PC-3 (cell line): Measurements from ENCODE around the gene THUMPD3. TPM values are rescaled to one million over a fixed set of nuclear protein-coding genes. Genes with fewer than 3 reads are reported as not detected.

Experiments
- ATAC-seq: fragments of 200-7000 bp; cut with Tn5 transposase; 2 replicates; pipeline ENCODE4 v1.9.1; 2020; ENCODE audit warnings: mild to moderate bottlenecking, moderate library complexity
- BruUV-seq: library from RNA; stranded (reverse); fragments of 400-500 nt; replicated peaks from 2 replicates; lab custom pipeline; 2021; lab: Mats Ljungman, UMichigan
- CTCF ChIA-PET: fragments of 300-600 bp; sonication (Branson Sonifier 250); formaldehyde crosslinking; loops from one replicate; lab custom pipeline; 2022; ENCODE audit warnings: antibody characterized with exemption; lab: Charles Lee
- POLR2A ChIA-PET: fragments of 300-600 bp; sonication (Branson Sonifier 250); formaldehyde crosslinking; loops from one replicate; lab custom pipeline; 2022; ENCODE audit warnings: antibody characterized with exemption; ENCODE audit not compliant: unreplicated experiment; lab: Charles Lee
- DNase-seq: peaks from one replicate; pipeline ENCODE4 v3.0.0-alpha.2; 2015
- H2AFZ ChIP-seq: fragments of 300-600 bp; sonication (generic); 2 replicates; pipeline ENCODE4 v1.6.0; 2016; ENCODE audit warnings: antibody characterized with exemption, low read length
- H3F3A ChIP-seq: fragments of 300-600 bp; sonication (generic); one replicate; pipeline ENCODE4 v1.6.0; 2017; ENCODE audit warnings: antibody characterized with exemption, low read length, control low read depth, mild to moderate bottlenecking; ENCODE audit not compliant: unreplicated experiment
- H3K27ac ChIP-seq: fragments of 300-600 bp; sonication (generic); 2 replicates; pipeline ENCODE4 v1.5.1; 2016; ENCODE audit warnings: mild to moderate bottlenecking, low read length
- H3K27me3 ChIP-seq: fragments of 300-600 bp; sonication (generic); 2 replicates; pipeline ENCODE4 v1.6.1; 2016; ENCODE audit warnings: low read length, mixed read lengths
- H3K36me3 ChIP-seq: fragments of 300-600 bp; sonication (generic); 2 replicates; pipeline ENCODE4 v1.6.1; 2016; ENCODE audit warnings: low read depth, mixed run types, low read length, mixed read lengths
- H3K4me1 ChIP-seq: fragments of 300-600 bp; sonication (generic); 2 replicates; pipeline ENCODE4 v1.5.1; 2016; ENCODE audit warnings: low read length; ENCODE audit not compliant: insufficient read depth
- H3K4me2 ChIP-seq: fragments of 300-600 bp; sonication (generic); 2 replicates; pipeline ENCODE4 v1.6.0; 2016; ENCODE audit warnings: low read length
- H3K4me3 ChIP-seq: fragments of 300-600 bp; sonication (generic); 2 replicates; pipeline ENCODE4 v1.5.1; 2016; ENCODE audit warnings: mild to moderate bottlenecking, low read length, mixed read lengths
- H3K79me2 ChIP-seq: fragments of 300-600 bp; sonication (generic); 2 replicates; pipeline ENCODE4 v1.6.1; 2017; ENCODE audit warnings: low read length, mixed read lengths
- H3K9ac ChIP-seq: fragments of 300-600 bp; sonication (generic); 2 replicates; pipeline ENCODE4 v1.6.0; 2016; ENCODE audit warnings: mild to moderate bottlenecking, low read length
- H3K9me2 ChIP-seq: fragments of 300-600 bp; sonication (generic); replicated peaks from 2 replicates; pipeline ENCODE4 v1.6.1; 2016; ENCODE audit warnings: mixed run types, low read length, mixed read lengths
- H3K9me3 ChIP-seq: fragments of 300-600 bp; sonication (generic); 2 replicates; pipeline ENCODE4 v1.6.1; 2016; ENCODE audit warnings: low read length, mixed read lengths
- H4K20me1 ChIP-seq: fragments of 300-600 bp; sonication (generic); 2 replicates; pipeline ENCODE4 v1.6.1; 2016; ENCODE audit warnings: low read length, mixed read lengths
- CTCF ChIP-seq: fragments of 300-600 bp; sonication (generic); conservative IDR thresholded peaks from 2 replicates; pipeline ENCODE4 v1.5.1; 2017; ENCODE audit warnings: antibody characterized with exemption, low read depth, mild to moderate bottlenecking, low read length
- EZH2 ChIP-seq: fragments of 300-600 bp; sonication (generic); IDR thresholded peaks from one replicate; pipeline ENCODE4 v1.6.1; 2017; ENCODE audit warnings: antibody characterized with exemption, mild to moderate bottlenecking, low read length; ENCODE audit not compliant: unreplicated experiment
- EZH2phosphoT487 ChIP-seq: fragments of 300-600 bp; sonication (generic); IDR thresholded peaks from 2 replicates; pipeline ENCODE4 v1.6.1; 2018; ENCODE audit warnings: mild to moderate bottlenecking, antibody characterized with exemption, low read length, borderline replicate concordance
- intact Hi-C: fragments of 100-400 bp; cut with micrococcal nuclease; formaldehyde crosslinking; loops from 2 replicates; pipeline ENCODE4 v1.9.0; 2023
- total RNA-seq: library from RNA; depleted of rRNA; stranded (reverse); fragments of >200 nt; gene quantifications from 2 replicates; pipeline ENCODE4 v1.2.3, GENCODE V29; 2014

Gene THUMPD3
- total RNA-seq, 1 experiment from 2014 or later: 45.3 TPM

- POLR2A ChIA-PET: no interaction called here
- Histone ChIP-seq H3K9me3 (no peaks in the 10 kb centered on the region), H3K27ac (no peak overlapping the region), H3K79me2 (peaks cover 100% of the 10 kb centered on the region), H3K9ac (no peak overlapping the region), H2AFZ (no peak overlapping the region), H3F3A (no peaks in the 10 kb centered on the region), H4K20me1 (peaks cover 93% of the 10 kb centered on the region), H3K4me3 (no peak overlapping the region), H3K4me1 (peaks cover 39% of the 10 kb centered on the region), H3K27me3 (no peaks in the 10 kb centered on the region), H3K4me2 (no peak overlapping the region), H3K9me2 (no peaks in the 10 kb centered on the region), H3K36me3 (peaks cover 13% of the 10 kb centered on the region; the same call in 1 of the 2 replicates)
- DNase-seq (no peak), ATAC-seq (no peak)
- no TSS peak for BruUV-seq
- no peak for TF ChIP-seq EZH2phosphoT487
- no peak for TF ChIP-seq EZH2
- no peak for TF ChIP-seq CTCF
- CTCF ChIA-PET: no interaction called here
- intact Hi-C loops: no loop called here
These were observed 42.9 kb downstream of the THUMPD3 start for GRCh38 chr3:9405756-9406155.

- H3K79me2 ChIP-seq: peaks cover 100% of the 10 kb centered on the region
- H3K36me3 ChIP-seq: peaks cover 13% of the 10 kb centered on the region; the same call in 1 of the 2 replicates
- no peak overlapping the region for H2AFZ ChIP-seq
- intact Hi-C loops: no loop called here
- no peaks in the 10 kb centered on the region for H3K9me2 ChIP-seq
- no TSS peak for BruUV-seq
- H3K9me3 ChIP-seq: no peaks in the 10 kb centered on the region
- H3K9ac ChIP-seq: no peak overlapping the region
- H3F3A ChIP-seq: no peaks in the 10 kb centered on the region
- POLR2A ChIA-PET: no interaction called here
- DNase-seq (no peak), ATAC-seq (no peak)
- peaks cover 26% of the 10 kb centered on the region for H3K4me1 ChIP-seq
- CTCF ChIA-PET: no interaction called here
- H3K4me3 ChIP-seq: no peak overlapping the region
- no peak overlapping the region for H3K4me2 ChIP-seq
- no peak overlapping the region for H3K27ac ChIP-seq
- no peaks in the 10 kb centered on the region for H3K27me3 ChIP-seq
- TF ChIP-seq CTCF: no peak
- no peak for TF ChIP-seq EZH2phosphoT487
- no peak for TF ChIP-seq EZH2
- H4K20me1 ChIP-seq: peaks cover 92% of the 10 kb centered on the region
These were observed 44.2 kb downstream of the THUMPD3 start for GRCh38 chr3:9406856-9407626.

GRCh38 chr3:9408061-9408460, 45.2 kb downstream of the THUMPD3 start:
- no peak for DNase-seq
- intact Hi-C loops: no loop called here
- H3K27me3 ChIP-seq: no peaks in the 10 kb centered on the region
- no peak overlapping the region for H3K4me2 ChIP-seq
- H3F3A ChIP-seq: no peaks in the 10 kb centered on the region
- peaks cover 100% of the 10 kb centered on the region for H3K79me2 ChIP-seq
- H4K20me1 ChIP-seq: peaks cover 92% of the 10 kb centered on the region
- H3K4me3 ChIP-seq: no peak overlapping the region
- H3K36me3 ChIP-seq: peaks cover 13% of the 10 kb centered on the region; the same call in 1 of the 2 replicates
- ChIA-PET CTCF (no interaction called here), POLR2A (interaction anchor here (0.6 kb wide), 2 partner anchors 15 to 72 kb away, joined by 4 read pairs; no protein-coding TSS in a partner anchor)
- no peak overlapping the region for H3K27ac ChIP-seq
- no peak overlapping the region for H3K9ac ChIP-seq
- no TSS peak for BruUV-seq
- no peak for ATAC-seq
- no peak overlapping the region for H2AFZ ChIP-seq
- H3K9me3 ChIP-seq: no peaks in the 10 kb centered on the region
- peaks cover 16% of the 10 kb centered on the region for H3K4me1 ChIP-seq
- TF ChIP-seq EZH2 (no peak), EZH2phosphoT487 (no peak), CTCF (no peak)
- H3K9me2 ChIP-seq: no peaks in the 10 kb centered on the region
